GM23338 (cell line): ENCODE results near the gene SOD2. TPM values are rescaled to one million over a fixed set of nuclear protein-coding genes. Genes with fewer than 3 reads are reported as not detected.

ENCODE experiments used
- ATAC-seq: fragments of 200-7000 bp; cut with Tn5 transposase; 3 replicates; pipeline ENCODE4 v1.9.1; 2020
- DNase-seq: peaks from one replicate; pipeline ENCODE4 v3.0.0-alpha.2; 2015; ENCODE audit warnings: low spot score
- H2AFZ ChIP-seq: fragments of 200-600 bp; sonication (generic); 2 replicates; pipeline ENCODE4 v1.8.0; 2016; ENCODE audit warnings: antibody characterized with exemption, mild to moderate bottlenecking, moderate library complexity
- H3F3A ChIP-seq: fragments of 200-600 bp; sonication (generic); replicated peaks from 2 replicates; pipeline ENCODE4 v1.8.0; 2017; ENCODE audit warnings: antibody characterized with exemption, mixed run types, low read depth
- H3K27ac ChIP-seq: fragments of 200-600 bp; sonication (generic); 2 replicates; pipeline ENCODE4 v1.6.1; 2016; ENCODE audit warnings: low read depth
- H3K27me3 ChIP-seq: fragments of 200-600 bp; sonication (generic); 2 replicates; pipeline ENCODE4 v1.8.0; 2016; ENCODE audit warnings: mild to moderate bottlenecking, mixed run types, moderate library complexity; ENCODE audit not compliant: insufficient read depth
- H3K36me3 ChIP-seq: fragments of 200-600 bp; sonication (generic); 2 replicates; pipeline ENCODE4 v1.8.0; 2016; ENCODE audit warnings: mild to moderate bottlenecking; ENCODE audit not compliant: insufficient read depth
- H3K4me1 ChIP-seq: fragments of 200-600 bp; sonication (generic); 2 replicates; pipeline ENCODE4 v1.8.0; 2016; ENCODE audit warnings: mild to moderate bottlenecking, moderate library complexity; ENCODE audit not compliant: insufficient read depth
- H3K4me2 ChIP-seq: fragments of 200-600 bp; sonication (generic); 2 replicates; pipeline ENCODE4 v1.7.1; 2017; ENCODE audit warnings: mixed run types
- H3K4me3 ChIP-seq: fragments of 200-600 bp; sonication (generic); 2 replicates; pipeline ENCODE4 v1.6.1; 2016; ENCODE audit warnings: mixed run types
- H3K79me2 ChIP-seq: fragments of 200-600 bp; sonication (generic); replicated peaks from 2 replicates; pipeline ENCODE4 v1.8.0; 2017; ENCODE audit warnings: mild to moderate bottlenecking; ENCODE audit not compliant: insufficient read depth
- H3K9me2 ChIP-seq: fragments of 200-600 bp; sonication (generic); 2 replicates; pipeline ENCODE4 v1.8.0; 2017; ENCODE audit not compliant: insufficient read depth
- H4K20me1 ChIP-seq: fragments of 200-600 bp; sonication (generic); replicated peaks from 2 replicates; pipeline ENCODE4 v1.8.0; 2017; ENCODE audit warnings: mild to moderate bottlenecking; ENCODE audit not compliant: insufficient read depth
- H3K27ac Mint-ChIP-seq: 2 replicates; pipeline ENCODE4 v1.8.0; 2020; ENCODE audit warnings: inconsistent platforms, mild to moderate bottlenecking, moderate library complexity, mixed read lengths
- H3K27me3 Mint-ChIP-seq: 3 replicates; pipeline ENCODE4 v1.8.0; 2022; ENCODE audit warnings: low read depth, mild to moderate bottlenecking, moderate library complexity, mixed read lengths, inconsistent platforms; ENCODE audit not compliant: insufficient read depth, poor library complexity
- H3K36me3 Mint-ChIP-seq: 3 replicates; pipeline ENCODE4 v1.8.0; 2021; ENCODE audit warnings: low read depth, mild to moderate bottlenecking, inconsistent platforms, moderate library complexity, mixed read lengths
- H3K4me1 Mint-ChIP-seq: 3 replicates; pipeline ENCODE4 v1.8.0; 2020; ENCODE audit warnings: mild to moderate bottlenecking, inconsistent platforms, mixed read lengths
- H3K4me3 Mint-ChIP-seq: 3 replicates; pipeline ENCODE4 v1.8.0; 2021; ENCODE audit warnings: moderate library complexity, mild to moderate bottlenecking, inconsistent platforms, mixed read lengths
- H3K9me3 Mint-ChIP-seq: 3 replicates; pipeline ENCODE4 v1.8.0; 2020; ENCODE audit warnings: moderate library complexity, mild to moderate bottlenecking, inconsistent platforms, mixed read lengths
- CREB1 ChIP-seq: fragments of 250-450 bp; sonication (Bioruptor Pico); IDR thresholded peaks from 2 replicates; pipeline ENCODE4 v1.5.0; 2020; ENCODE audit warnings: low read depth, mild to moderate bottlenecking, moderate library complexity
- EZH2 ChIP-seq: fragments of 200-600 bp; sonication (generic); IDR thresholded peaks from one replicate; pipeline ENCODE4 v1.8.0; 2017; ENCODE audit warnings: antibody characterized with exemption, mild to moderate bottlenecking, low read depth; ENCODE audit not compliant: unreplicated experiment
- EZH2phosphoT487 ChIP-seq: fragments of 200-600 bp; sonication (generic); IDR thresholded peaks from one replicate; pipeline ENCODE4 v1.8.1; 2018; ENCODE audit warnings: antibody characterized with exemption; ENCODE audit not compliant: unreplicated experiment
- JUNB ChIP-seq: IDR thresholded peaks from one replicate; pipeline ENCODE4 v1.6.1; 2016; ENCODE audit warnings: antibody characterized with exemption; ENCODE audit not compliant: unreplicated experiment
- NANOG ChIP-seq: IDR thresholded peaks from 2 replicates; pipeline ENCODE4 v1.6.1; 2016; ENCODE audit warnings: antibody characterized with exemption, borderline replicate concordance
- POLR2AphosphoS5 ChIP-seq: IDR thresholded peaks from 2 replicates; pipeline ENCODE4 v1.6.1; 2016; ENCODE audit warnings: antibody characterized with exemption, low read depth
- STAT1 ChIP-seq: IDR thresholded peaks from one replicate; pipeline ENCODE4 v1.6.1; 2016; ENCODE audit warnings: antibody characterized with exemption; ENCODE audit not compliant: unreplicated experiment
- ZNF114 ChIP-seq: fragments of 250-450 bp; sonication (Bioruptor Pico); IDR thresholded peaks from 2 replicates; pipeline ENCODE4 v1.5.0; 2020; ENCODE audit warnings: mild to moderate bottlenecking, moderate library complexity
- ZNF331 ChIP-seq: fragments of 250-450 bp; sonication (Bioruptor Pico); IDR thresholded peaks from 2 replicates; pipeline ENCODE4 v1.5.0; 2020; ENCODE audit warnings: low read depth, mild to moderate bottlenecking, moderate library complexity
- polyA plus RNA-seq: library from polyadenylated mRNA; unstranded; fragments of >200 nt; fragmentation: Nextera tagmentation; extraction: Ambion mirVana; gene quantifications from 2 replicates; pipeline ENCODE4 v1.2.1, GENCODE V29; 2016
- total RNA-seq: library from RNA; depleted of rRNA; stranded (reverse); fragments of >200 nt; shearing (Covaris generic); gene quantifications from 2 replicates; pipeline ENCODE4 v1.2.3, GENCODE V29; 2014
- TF ChIP-seq, protein P1 (sequence below), 2 experiments: fragments of 200-600 bp in 1 of 2; sonication (generic) in 1 of 2; conservative IDR thresholded peaks; 2 replicates each; pipeline versions ENCODE4 v1.5.1 to v1.6.1; 2016 to 2017; ENCODE audit warnings: antibody characterized with exemption in 2 of 2, low read depth in 2 of 2, mild to moderate bottlenecking in 2 of 2, moderate library complexity in 1 of 2
- TF ChIP-seq, protein P2 (sequence below): fragments of 250-450 bp; sonication (Bioruptor Pico); IDR thresholded peaks from 2 replicates; pipeline ENCODE4 v1.5.0; 2020; ENCODE audit warnings: mild to moderate bottlenecking, moderate library complexity
- TF ChIP-seq, protein P3 (sequence below): IDR thresholded peaks from one replicate; pipeline ENCODE4 v1.6.1; 2018; ENCODE audit warnings: antibody characterized with exemption; ENCODE audit not compliant: unreplicated experiment
- TF ChIP-seq, protein P4 (sequence below): IDR thresholded peaks from 2 replicates; pipeline ENCODE4 v1.6.1; 2016; ENCODE audit warnings: antibody characterized with exemption

SOD2 gene
- total and polyA plus RNA-seq, 2 experiments from 2014 or later: 44.1 to 73.0 TPM

DNA sequence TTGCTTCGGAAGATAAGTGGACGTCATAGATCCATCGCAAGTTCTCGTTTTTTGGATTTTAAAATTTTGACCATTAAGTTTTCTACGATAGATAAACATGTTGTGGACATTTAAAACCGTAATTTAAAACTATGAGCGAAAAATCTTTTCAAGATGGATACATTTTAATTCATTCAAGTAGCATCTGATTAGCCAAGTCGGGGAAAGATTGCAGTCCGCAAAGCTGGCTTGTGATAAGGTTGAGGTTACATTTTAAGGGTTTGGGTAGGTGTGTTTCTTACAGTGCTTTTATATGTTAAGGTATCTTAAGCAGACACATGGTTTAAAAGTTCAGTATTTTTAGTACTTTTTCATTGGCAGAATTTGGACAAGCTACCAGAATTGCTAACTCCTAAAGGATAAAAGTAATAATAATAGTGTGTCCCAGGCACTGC lies 35.5 kb upstream of the SOD2 start:
- Histone ChIP-seq H3F3A (0 out of 2 replicates have a peak, but pooled peaks cover 3% of the 10 kb centered on the region), H4K20me1 (peaks cover 55% of the 10 kb centered on the region), H3K36me3 (no peaks in the 10 kb centered on the region), H3K4me3 (peak overlapping the region; percentile 86), H3K79me2 (peaks cover 88% of the 10 kb centered on the region), H3K9me2 (no peaks in the 10 kb centered on the region), H3K27me3 (no peaks in the 10 kb centered on the region), H2AFZ (no peak overlapping the region), H3K27ac (no peak overlapping the region), H3K4me2 (peak overlapping the region; percentile 89), H3K4me1 (peaks cover 19% of the 10 kb centered on the region)
- H3K9me3 Mint-ChIP-seq: no peaks in the 10 kb centered on the region
- peaks cover 20% of the 10 kb centered on the region; the same call in 2 of the 3 replicates for H3K4me1 Mint-ChIP-seq
- DNase-seq (no peak), ATAC-seq (no peak)
- TF ChIP-seq POLR2AphosphoS5: no peak
- TF ChIP-seq, protein P1, sequence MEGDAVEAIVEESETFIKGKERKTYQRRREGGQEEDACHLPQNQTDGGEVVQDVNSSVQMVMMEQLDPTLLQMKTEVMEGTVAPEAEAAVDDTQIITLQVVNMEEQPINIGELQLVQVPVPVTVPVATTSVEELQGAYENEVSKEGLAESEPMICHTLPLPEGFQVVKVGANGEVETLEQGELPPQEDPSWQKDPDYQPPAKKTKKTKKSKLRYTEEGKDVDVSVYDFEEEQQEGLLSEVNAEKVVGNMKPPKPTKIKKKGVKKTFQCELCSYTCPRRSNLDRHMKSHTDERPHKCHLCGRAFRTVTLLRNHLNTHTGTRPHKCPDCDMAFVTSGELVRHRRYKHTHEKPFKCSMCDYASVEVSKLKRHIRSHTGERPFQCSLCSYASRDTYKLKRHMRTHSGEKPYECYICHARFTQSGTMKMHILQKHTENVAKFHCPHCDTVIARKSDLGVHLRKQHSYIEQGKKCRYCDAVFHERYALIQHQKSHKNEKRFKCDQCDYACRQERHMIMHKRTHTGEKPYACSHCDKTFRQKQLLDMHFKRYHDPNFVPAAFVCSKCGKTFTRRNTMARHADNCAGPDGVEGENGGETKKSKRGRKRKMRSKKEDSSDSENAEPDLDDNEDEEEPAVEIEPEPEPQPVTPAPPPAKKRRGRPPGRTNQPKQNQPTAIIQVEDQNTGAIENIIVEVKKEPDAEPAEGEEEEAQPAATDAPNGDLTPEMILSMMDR (conservative IDR thresholded peaks at IDR 0.05; ENCODE audit: low read depth in 2 of 2): no peak
- TF ChIP-seq, protein P2, sequence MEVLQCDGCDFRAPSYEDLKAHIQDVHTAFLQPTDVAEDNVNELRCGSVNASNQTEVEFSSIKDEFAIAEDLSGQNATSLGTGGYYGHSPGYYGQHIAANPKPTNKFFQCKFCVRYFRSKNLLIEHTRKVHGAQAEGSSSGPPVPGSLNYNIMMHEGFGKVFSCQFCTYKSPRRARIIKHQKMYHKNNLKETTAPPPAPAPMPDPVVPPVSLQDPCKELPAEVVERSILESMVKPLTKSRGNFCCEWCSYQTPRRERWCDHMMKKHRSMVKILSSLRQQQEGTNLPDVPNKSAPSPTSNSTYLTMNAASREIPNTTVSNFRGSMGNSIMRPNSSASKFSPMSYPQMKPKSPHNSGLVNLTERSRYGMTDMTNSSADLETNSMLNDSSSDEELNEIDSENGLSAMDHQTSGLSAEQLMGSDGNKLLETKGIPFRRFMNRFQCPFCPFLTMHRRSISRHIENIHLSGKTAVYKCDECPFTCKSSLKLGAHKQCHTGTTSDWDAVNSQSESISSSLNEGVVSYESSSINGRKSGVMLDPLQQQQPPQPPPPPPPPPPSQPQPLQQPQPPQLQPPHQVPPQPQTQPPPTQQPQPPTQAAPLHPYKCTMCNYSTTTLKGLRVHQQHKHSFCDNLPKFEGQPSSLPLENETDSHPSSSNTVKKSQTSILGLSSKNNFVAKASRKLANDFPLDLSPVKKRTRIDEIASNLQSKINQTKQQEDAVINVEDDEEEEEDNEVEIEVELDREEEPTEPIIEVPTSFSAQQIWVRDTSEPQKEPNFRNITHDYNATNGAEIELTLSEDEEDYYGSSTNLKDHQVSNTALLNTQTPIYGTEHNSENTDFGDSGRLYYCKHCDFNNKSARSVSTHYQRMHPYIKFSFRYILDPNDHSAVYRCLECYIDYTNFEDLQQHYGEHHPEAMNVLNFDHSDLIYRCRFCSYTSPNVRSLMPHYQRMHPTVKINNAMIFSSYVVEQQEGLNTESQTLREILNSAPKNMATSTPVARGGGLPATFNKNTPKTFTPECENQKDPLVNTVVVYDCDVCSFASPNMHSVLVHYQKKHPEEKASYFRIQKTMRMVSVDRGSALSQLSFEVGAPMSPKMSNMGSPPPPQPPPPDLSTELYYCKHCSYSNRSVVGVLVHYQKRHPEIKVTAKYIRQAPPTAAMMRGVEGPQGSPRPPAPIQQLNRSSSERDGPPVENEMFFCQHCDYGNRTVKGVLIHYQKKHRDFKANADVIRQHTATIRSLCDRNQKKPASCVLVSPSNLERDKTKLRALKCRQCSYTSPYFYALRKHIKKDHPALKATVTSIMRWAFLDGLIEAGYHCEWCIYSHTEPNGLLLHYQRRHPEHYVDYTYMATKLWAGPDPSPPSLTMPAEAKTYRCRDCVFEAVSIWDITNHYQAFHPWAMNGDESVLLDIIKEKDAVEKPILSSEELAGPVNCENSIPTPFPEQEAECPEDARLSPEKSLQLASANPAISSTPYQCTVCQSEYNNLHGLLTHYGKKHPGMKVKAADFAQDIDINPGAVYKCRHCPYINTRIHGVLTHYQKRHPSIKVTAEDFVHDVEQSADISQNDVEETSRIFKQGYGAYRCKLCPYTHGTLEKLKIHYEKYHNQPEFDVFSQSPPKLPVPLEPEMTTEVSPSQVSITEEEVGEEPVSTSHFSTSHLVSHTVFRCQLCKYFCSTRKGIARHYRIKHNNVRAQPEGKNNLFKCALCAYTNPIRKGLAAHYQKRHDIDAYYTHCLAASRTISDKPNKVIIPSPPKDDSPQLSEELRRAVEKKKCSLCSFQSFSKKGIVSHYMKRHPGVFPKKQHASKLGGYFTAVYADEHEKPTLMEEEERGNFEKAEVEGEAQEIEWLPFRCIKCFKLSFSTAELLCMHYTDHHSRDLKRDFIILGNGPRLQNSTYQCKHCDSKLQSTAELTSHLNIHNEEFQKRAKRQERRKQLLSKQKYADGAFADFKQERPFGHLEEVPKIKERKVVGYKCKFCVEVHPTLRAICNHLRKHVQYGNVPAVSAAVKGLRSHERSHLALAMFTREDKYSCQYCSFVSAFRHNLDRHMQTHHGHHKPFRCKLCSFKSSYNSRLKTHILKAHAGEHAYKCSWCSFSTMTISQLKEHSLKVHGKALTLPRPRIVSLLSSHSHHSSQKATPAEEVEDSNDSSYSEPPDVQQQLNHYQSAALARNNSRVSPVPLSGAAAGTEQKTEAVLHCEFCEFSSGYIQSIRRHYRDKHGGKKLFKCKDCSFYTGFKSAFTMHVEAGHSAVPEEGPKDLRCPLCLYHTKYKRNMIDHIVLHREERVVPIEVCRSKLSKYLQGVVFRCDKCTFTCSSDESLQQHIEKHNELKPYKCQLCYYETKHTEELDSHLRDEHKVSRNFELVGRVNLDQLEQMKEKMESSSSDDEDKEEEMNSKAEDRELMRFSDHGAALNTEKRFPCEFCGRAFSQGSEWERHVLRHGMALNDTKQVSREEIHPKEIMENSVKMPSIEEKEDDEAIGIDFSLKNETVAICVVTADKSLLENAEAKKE (CRISPR knock-in tag): no peak
- TF ChIP-seq NANOG: no peak
- TF ChIP-seq, protein P3, sequence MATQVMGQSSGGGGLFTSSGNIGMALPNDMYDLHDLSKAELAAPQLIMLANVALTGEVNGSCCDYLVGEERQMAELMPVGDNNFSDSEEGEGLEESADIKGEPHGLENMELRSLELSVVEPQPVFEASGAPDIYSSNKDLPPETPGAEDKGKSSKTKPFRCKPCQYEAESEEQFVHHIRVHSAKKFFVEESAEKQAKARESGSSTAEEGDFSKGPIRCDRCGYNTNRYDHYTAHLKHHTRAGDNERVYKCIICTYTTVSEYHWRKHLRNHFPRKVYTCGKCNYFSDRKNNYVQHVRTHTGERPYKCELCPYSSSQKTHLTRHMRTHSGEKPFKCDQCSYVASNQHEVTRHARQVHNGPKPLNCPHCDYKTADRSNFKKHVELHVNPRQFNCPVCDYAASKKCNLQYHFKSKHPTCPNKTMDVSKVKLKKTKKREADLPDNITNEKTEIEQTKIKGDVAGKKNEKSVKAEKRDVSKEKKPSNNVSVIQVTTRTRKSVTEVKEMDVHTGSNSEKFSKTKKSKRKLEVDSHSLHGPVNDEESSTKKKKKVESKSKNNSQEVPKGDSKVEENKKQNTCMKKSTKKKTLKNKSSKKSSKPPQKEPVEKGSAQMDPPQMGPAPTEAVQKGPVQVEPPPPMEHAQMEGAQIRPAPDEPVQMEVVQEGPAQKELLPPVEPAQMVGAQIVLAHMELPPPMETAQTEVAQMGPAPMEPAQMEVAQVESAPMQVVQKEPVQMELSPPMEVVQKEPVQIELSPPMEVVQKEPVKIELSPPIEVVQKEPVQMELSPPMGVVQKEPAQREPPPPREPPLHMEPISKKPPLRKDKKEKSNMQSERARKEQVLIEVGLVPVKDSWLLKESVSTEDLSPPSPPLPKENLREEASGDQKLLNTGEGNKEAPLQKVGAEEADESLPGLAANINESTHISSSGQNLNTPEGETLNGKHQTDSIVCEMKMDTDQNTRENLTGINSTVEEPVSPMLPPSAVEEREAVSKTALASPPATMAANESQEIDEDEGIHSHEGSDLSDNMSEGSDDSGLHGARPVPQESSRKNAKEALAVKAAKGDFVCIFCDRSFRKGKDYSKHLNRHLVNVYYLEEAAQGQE: no peak
- no peak for TF ChIP-seq CREB1
- TF ChIP-seq ZNF114 (CRISPR knock-in tag): no peak
- no peak for TF ChIP-seq EZH2phosphoT487
- no peak for TF ChIP-seq STAT1
- TF ChIP-seq EZH2: no peak
- no peak for TF ChIP-seq ZNF331 (CRISPR knock-in tag)
- TF ChIP-seq, protein P4, sequence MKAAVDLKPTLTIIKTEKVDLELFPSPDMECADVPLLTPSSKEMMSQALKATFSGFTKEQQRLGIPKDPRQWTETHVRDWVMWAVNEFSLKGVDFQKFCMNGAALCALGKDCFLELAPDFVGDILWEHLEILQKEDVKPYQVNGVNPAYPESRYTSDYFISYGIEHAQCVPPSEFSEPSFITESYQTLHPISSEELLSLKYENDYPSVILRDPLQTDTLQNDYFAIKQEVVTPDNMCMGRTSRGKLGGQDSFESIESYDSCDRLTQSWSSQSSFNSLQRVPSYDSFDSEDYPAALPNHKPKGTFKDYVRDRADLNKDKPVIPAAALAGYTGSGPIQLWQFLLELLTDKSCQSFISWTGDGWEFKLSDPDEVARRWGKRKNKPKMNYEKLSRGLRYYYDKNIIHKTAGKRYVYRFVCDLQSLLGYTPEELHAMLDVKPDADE: no peak
- no peak for TF ChIP-seq JUNB
- H3K36me3 Mint-ChIP-seq: peaks cover 31% of the 10 kb centered on the region; the same call in 2 of the 3 replicates
- H3K4me3 Mint-ChIP-seq: peak overlapping the region; percentile 93
- peaks cover 13% of the 10 kb centered on the region for H3K27me3 Mint-ChIP-seq
- H3K27ac Mint-ChIP-seq: peak overlapping the region; percentile 93
